ENCODE measurements around the gene CEMIP. TPM values are rescaled to one million over a fixed set of nuclear protein-coding genes. Genes with fewer than 3 reads are reported as not detected.

CEMIP gene
- total and polyA plus RNA-seq, 10 of the 15 experiments (the other 5 are each of a cell fraction or from before 2014, with no cell fraction given), result 0.01 to 0.44 (median 0.16) TPM; not detected in 6

DNA sequence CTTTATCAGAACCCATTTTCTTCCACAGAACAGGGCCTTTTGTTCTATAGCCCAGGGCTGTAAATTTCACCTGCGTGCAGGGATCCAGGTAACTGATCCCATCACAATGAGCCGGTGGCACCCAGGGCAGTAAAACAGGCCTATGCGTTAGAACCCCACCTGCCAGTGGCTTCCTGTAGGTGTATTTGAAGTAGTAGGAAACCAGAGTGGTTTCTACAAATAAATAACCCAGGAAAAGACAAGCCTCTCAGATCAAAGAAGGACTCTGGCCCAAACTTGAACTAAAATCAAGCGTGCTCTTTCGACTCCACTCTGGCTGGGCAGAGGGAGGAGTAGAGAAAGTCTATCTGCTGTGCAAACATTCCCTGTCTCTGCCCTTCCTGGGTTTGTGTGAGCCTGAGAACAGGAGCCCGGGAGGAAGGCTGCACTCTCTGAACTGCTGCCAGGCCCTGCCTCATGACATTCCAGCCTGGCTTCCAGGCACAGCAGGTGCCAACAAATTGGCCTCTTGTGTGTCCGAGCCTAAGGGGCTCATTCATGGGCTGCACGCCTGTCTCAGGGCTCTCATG lies 77.7 kb downstream of the CEMIP start:
- POLR2A ChIA-PET, result no interaction called here
- no peak overlapping the region for H3K4me3 ChIP-seq
- in situ Hi-C loops (cut with MboI), result no loop called here

More for the DNA sequence above, 77.7 kb downstream of the CEMIP start:
- Histone ChIP-seq H3K36me3 (ENCODE audit: control insufficient read depth in 2 of 2, insufficient read depth in 2 of 2, low read length in 1 of 2) (no peaks in the 10 kb centered on the region), H3K27ac (ENCODE audit: control insufficient read depth, insufficient read depth) (no peak overlapping the region), H4K20me1 (ENCODE audit: control insufficient read depth, insufficient read depth) (no peaks in the 10 kb centered on the region), H3K79me2 (ENCODE audit: control insufficient read depth, insufficient read depth, low read length) (no peaks in the 10 kb centered on the region), H3K27me3 (replicated peaks in 1 of 2; ENCODE audit: control insufficient read depth in 2 of 2, insufficient read depth in 2 of 2, low read length in 1 of 2) (peaks cover 11 to 14% of the 10 kb centered on the region in 2 experiments; a peak in 3 of 4 replicates), H3K9ac (ENCODE audit: control insufficient read depth, insufficient read depth, low read length) (no peak overlapping the region), H3K4me1 (ENCODE audit: control insufficient read depth, insufficient read depth, low read length) (no peaks in the 10 kb centered on the region), H3K4me2 (ENCODE audit: control insufficient read depth, insufficient read depth) (no peak overlapping the region), H2AFZ (ENCODE audit: control insufficient read depth, low read depth, low read length) (no peak overlapping the region), H3K9me3 (replicated peaks; ENCODE audit: control insufficient read depth, insufficient read depth, low read length) (no peaks in the 10 kb centered on the region)
- no peak for TF ChIP-seq BMI1 (IDR thresholded peaks at IDR 0.05; ENCODE audit: borderline replicate concordance)
- TF ChIP-seq PAX8 (IDR thresholded peaks at IDR 0.05), result no peak
- no peak for TF ChIP-seq POLR2AphosphoS5 (IDR thresholded peaks at IDR 0.05; ENCODE audit: low read length)
- no peak for TF ChIP-seq SRF (IDR thresholded peaks at IDR 0.05; ENCODE audit: low read depth in 2 of 2, low read length in 2 of 2)
- no peak for TF ChIP-seq FOS (IDR thresholded peaks at IDR 0.05; ENCODE audit: borderline replicate concordance, extremely low read depth, insufficient read length)
- TF ChIP-seq SREBF2 (IDR thresholded peaks at IDR 0.05; ENCODE audit: low read length), result no peak
- TF ChIP-seq NFIC (IDR thresholded peaks at IDR 0.05; ENCODE audit: low read depth, low read length), result no peak
- no peak for TF ChIP-seq MTA2 (IDR thresholded peaks at IDR 0.05; ENCODE audit: low read depth)
- TF ChIP-seq, protein P1, sequence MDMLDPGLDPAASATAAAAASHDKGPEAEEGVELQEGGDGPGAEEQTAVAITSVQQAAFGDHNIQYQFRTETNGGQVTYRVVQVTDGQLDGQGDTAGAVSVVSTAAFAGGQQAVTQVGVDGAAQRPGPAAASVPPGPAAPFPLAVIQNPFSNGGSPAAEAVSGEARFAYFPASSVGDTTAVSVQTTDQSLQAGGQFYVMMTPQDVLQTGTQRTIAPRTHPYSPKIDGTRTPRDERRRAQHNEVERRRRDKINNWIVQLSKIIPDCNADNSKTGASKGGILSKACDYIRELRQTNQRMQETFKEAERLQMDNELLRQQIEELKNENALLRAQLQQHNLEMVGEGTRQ (IDR thresholded peaks at IDR 0.05; ENCODE audit: borderline replicate concordance, low read depth, low read length), result no peak
- no peak for TF ChIP-seq HDAC2 (IDR thresholded peaks at IDR 0.05)
- no peak for TF ChIP-seq ETV6 (conservative IDR thresholded peaks at IDR 0.05 in 1 of 2, IDR thresholded peaks at IDR 0.05 in 1 of 2; ENCODE audit: borderline replicate concordance in 1 of 2, low read depth in 1 of 2)
- TF ChIP-seq KLF5 (IDR thresholded peaks at IDR 0.05; ENCODE audit: partially characterized antibody), result no peak
- TF ChIP-seq, protein P2, sequence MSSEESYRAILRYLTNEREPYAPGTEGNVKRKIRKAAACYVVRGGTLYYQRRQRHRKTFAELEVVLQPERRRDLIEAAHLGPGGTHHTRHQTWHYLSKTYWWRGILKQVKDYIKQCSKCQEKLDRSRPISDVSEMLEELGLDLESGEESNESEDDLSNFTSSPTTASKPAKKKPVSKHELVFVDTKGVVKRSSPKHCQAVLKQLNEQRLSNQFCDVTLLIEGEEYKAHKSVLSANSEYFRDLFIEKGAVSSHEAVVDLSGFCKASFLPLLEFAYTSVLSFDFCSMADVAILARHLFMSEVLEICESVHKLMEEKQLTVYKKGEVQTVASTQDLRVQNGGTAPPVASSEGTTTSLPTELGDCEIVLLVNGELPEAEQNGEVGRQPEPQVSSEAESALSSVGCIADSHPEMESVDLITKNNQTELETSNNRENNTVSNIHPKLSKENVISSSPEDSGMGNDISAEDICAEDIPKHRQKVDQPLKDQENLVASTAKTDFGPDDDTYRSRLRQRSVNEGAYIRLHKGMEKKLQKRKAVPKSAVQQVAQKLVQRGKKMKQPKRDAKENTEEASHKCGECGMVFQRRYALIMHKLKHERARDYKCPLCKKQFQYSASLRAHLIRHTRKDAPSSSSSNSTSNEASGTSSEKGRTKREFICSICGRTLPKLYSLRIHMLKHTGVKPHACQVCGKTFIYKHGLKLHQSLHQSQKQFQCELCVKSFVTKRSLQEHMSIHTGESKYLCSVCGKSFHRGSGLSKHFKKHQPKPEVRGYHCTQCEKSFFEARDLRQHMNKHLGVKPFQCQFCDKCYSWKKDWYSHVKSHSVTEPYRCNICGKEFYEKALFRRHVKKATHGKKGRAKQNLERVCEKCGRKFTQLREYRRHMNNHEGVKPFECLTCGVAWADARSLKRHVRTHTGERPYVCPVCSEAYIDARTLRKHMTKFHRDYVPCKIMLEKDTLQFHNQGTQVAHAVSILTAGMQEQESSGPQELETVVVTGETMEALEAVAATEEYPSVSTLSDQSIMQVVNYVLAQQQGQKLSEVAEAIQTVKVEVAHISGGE (CRISPR knock-in tag; IDR thresholded peaks at IDR 0.05), result no peak
- TF ChIP-seq KDM1A (IDR thresholded peaks at IDR 0.05; ENCODE audit: borderline replicate concordance), result no peak
- TF ChIP-seq HDAC6 (IDR thresholded peaks at IDR 0.05; ENCODE audit: unreplicated experiment), result no peak
- TF ChIP-seq SIX5 (IDR thresholded peaks at IDR 0.05; ENCODE audit: low read depth, low read length, severe bottlenecking), result no peak
- no peak for TF ChIP-seq SUZ12 (IDR thresholded peaks at IDR 0.05; ENCODE audit: unreplicated experiment)
- TF ChIP-seq SP1 (IDR thresholded peaks at IDR 0.05; ENCODE audit: low read depth, low read length), result no peak
- TF ChIP-seq SIN3A (IDR thresholded peaks at IDR 0.05; ENCODE audit: low read depth, low read length), result no peak
- FAIRE-seq, result no peak
- no TSS peak for BruUV-seq (replicated peaks)
- WGBS (ENCODE audit: insufficient coverage, insufficient replicate concordance, low lambda C conversion rate, missing lambda C conversion rate), result 27% methylated on average over 8 of the region's 8 CpGs
- SMC1A ChIA-PET (ENCODE audit: uncharacterized antibody, unreplicated experiment), result no interaction called here
- ATAC-seq, result no peak
- RAD21 ChIA-PET (ENCODE audit: unreplicated experiment), result interaction anchor here (0.7 to 1.0 kb wide), 2 partner anchors 77 to 80 kb away, joined by 3 read pairs; no protein-coding TSS in a partner anchor
- CTCF ChIA-PET, result interaction anchor here (0.7 to 1.0 kb wide), 2 partner anchors 16 to 278 kb away, joined by 3 read pairs; no protein-coding TSS in a partner anchor
- intact Hi-C loops (cut with micrococcal nuclease; ENCODE audit: unreplicated experiment), result no loop called here
- no peak for DNase-seq (ENCODE audit: low read depth, low spot score)

Data from GM12878 (cell line).